ENCODE results near the gene ERGIC1. TPM values are rescaled to one million over a fixed set of nuclear protein-coding genes. Genes with fewer than 3 reads are reported as not detected.

The ERGIC1 gene
- total and polyA plus RNA-seq, 2 of the 13 experiments (the other 11 are each of a cell fraction or from before 2014, with no cell fraction given) = 78.5 to 184 TPM

DNA sequence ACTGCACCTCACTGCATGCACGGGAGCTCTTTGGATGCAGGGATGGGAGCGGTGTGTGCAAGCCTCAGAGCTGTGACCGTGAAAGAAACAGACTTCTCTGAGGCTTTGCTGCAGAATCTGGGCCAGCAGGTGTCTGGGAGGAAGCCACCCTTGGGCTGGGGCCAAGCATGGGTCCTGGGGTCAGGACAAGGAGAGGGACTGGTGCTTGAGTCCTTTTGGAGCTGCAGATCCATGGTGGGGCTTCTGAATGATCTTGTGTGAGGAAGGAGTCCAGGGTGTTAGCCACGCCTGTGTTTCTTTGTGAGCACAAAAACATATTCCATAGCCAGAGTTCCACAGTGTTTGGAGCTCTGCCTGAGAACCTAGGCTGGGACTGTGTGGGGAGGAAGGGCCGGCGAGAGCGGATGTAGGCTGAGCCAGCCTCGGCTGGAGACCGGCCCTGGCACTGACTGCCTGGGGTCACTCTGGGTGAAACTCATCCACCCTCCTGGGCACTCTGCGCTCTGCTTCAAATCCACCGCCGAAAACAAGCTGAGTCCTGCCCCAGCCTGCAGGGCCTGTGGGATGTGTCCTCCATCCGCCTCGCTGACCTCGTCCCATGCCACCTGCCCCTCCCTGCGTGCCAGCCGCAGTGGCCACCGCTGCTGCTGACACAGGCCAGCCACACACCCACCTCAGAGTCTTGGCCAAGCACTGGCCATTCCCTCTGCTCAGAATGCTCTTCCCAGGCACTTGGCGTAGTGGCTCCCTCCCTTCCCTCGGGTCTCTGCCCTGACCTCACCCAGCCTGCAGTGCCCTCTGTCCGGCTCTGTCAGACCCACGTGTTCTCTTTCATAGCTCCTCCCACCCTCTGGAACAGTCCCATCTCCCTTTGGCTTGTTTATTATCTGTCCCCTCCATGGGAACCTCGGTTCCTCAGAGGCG, 26.7 kb downstream of the ERGIC1 start:
- intact Hi-C loops (cut with micrococcal nuclease; ENCODE audit: unreplicated experiment) (no loop called here), in situ Hi-C loops (cut with HindIII; ENCODE audit: extremely low pct_ligation_motif_present, low pct_unique_long_range_greater_than_20kb) (no loop called here)
- H3K36me3 ChIP-seq (replicated peaks in 1 of 2; ENCODE audit: control insufficient read depth in 1 of 2, insufficient read depth in 2 of 2, low read length in 2 of 2) = peaks cover 1 to 18% of the 10 kb centered on the region in 2 experiments; a peak in 2 of 5 replicates
- H3K4me1 ChIP-seq (ENCODE audit: insufficient read depth, low read length) = peaks cover 87% of the 10 kb centered on the region
- H3K9me3 ChIP-seq (ENCODE audit: low read length) = no peaks in the 10 kb centered on the region
- WGBS (ENCODE audit: low lambda C conversion rate) = 91% methylated on average over 16 of the region's 24 CpGs
- peak overlapping the region; percentile 99 for H3K27ac ChIP-seq (ENCODE audit: extremely low read length, insufficient read depth, low read length)
- no peaks in the 10 kb centered on the region; the same call in 1 of the 2 replicates for H4K20me1 ChIP-seq (ENCODE audit: insufficient read depth, low read length)
- peak overlapping the region in 1 of 3 experiments; percentile 6; a peak in 1 of 6 replicates for H3K4me3 ChIP-seq (replicated peaks in 1 of 3; ENCODE audit: insufficient read depth in 1 of 3, low read depth in 2 of 3, low read length in 3 of 3)
- ATAC-seq = no peak
- H2AFZ ChIP-seq (ENCODE audit: low read length) = no peak overlapping the region
- peak overlapping the region; percentile 40; the same call in 1 of the 2 replicates for H3K9ac ChIP-seq (ENCODE audit: insufficient read depth, low read depth, low read length)
- no TSS peak for BruUV-seq (replicated peaks)
- no peak for DNase-seq (ENCODE audit: low spot score)
- peak overlapping the region; percentile 79 for H3K4me2 ChIP-seq (ENCODE audit: low read depth, low read length)
- ChIA-PET POLR2A (interaction anchor here (1.1 to 4.5 kb wide), 13 partner anchors 9 to 146 kb away, joined by 3 to 351 read pairs (median 16); partner anchors contain the start of genes DUSP1 and ERGIC1), CTCF (ENCODE audit: low intra/inter-chr PET ratio, low total read pairs) (interaction anchor here (1.4 kb wide), 1 partner anchor 146 kb away, joined by 4 read pairs; no protein-coding TSS in a partner anchor)
- peaks cover 61% of the 10 kb centered on the region for H3K79me2 ChIP-seq (ENCODE audit: insufficient read depth, low read length)
- FAIRE-seq = no peak
- no peaks in the 10 kb centered on the region for H3K27me3 ChIP-seq (ENCODE audit: control insufficient read depth in 1 of 2, insufficient read depth in 2 of 2, low read length in 2 of 2)
- TF ChIP-seq ZNF768 (CRISPR knock-in tag; IDR thresholded peaks at IDR 0.05) (peak; percentile 18; the same call in 1 of the 2 replicates), GABPB1 (CRISPR knock-in tag; IDR thresholded peaks at IDR 0.05) (no peak), PHB2 (IDR thresholded peaks at IDR 0.05; ENCODE audit: partially characterized antibody) (no peak), MYC (CRISPR knock-in tag; IDR thresholded peaks at IDR 0.05; ENCODE audit: borderline replicate concordance) (0 out of 2 replicates have a peak, but pooled peaks have one; percentile 24), RXRA (CRISPR knock-in tag; IDR thresholded peaks at IDR 0.05) (peak; percentile 17; the same call in 1 of the 2 replicates), HHEX (CRISPR knock-in tag; IDR thresholded peaks at IDR 0.05) (no peak)
- TF ChIP-seq, protein P1, sequence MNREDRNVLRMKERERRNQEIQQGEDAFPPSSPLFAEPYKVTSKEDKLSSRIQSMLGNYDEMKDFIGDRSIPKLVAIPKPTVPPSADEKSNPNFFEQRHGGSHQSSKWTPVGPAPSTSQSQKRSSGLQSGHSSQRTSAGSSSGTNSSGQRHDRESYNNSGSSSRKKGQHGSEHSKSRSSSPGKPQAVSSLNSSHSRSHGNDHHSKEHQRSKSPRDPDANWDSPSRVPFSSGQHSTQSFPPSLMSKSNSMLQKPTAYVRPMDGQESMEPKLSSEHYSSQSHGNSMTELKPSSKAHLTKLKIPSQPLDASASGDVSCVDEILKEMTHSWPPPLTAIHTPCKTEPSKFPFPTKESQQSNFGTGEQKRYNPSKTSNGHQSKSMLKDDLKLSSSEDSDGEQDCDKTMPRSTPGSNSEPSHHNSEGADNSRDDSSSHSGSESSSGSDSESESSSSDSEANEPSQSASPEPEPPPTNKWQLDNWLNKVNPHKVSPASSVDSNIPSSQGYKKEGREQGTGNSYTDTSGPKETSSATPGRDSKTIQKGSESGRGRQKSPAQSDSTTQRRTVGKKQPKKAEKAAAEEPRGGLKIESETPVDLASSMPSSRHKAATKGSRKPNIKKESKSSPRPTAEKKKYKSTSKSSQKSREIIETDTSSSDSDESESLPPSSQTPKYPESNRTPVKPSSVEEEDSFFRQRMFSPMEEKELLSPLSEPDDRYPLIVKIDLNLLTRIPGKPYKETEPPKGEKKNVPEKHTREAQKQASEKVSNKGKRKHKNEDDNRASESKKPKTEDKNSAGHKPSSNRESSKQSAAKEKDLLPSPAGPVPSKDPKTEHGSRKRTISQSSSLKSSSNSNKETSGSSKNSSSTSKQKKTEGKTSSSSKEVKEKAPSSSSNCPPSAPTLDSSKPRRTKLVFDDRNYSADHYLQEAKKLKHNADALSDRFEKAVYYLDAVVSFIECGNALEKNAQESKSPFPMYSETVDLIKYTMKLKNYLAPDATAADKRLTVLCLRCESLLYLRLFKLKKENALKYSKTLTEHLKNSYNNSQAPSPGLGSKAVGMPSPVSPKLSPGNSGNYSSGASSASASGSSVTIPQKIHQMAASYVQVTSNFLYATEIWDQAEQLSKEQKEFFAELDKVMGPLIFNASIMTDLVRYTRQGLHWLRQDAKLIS (CRISPR knock-in tag; IDR thresholded peaks at IDR 0.05) = no peak
- TF ChIP-seq, protein P2, sequence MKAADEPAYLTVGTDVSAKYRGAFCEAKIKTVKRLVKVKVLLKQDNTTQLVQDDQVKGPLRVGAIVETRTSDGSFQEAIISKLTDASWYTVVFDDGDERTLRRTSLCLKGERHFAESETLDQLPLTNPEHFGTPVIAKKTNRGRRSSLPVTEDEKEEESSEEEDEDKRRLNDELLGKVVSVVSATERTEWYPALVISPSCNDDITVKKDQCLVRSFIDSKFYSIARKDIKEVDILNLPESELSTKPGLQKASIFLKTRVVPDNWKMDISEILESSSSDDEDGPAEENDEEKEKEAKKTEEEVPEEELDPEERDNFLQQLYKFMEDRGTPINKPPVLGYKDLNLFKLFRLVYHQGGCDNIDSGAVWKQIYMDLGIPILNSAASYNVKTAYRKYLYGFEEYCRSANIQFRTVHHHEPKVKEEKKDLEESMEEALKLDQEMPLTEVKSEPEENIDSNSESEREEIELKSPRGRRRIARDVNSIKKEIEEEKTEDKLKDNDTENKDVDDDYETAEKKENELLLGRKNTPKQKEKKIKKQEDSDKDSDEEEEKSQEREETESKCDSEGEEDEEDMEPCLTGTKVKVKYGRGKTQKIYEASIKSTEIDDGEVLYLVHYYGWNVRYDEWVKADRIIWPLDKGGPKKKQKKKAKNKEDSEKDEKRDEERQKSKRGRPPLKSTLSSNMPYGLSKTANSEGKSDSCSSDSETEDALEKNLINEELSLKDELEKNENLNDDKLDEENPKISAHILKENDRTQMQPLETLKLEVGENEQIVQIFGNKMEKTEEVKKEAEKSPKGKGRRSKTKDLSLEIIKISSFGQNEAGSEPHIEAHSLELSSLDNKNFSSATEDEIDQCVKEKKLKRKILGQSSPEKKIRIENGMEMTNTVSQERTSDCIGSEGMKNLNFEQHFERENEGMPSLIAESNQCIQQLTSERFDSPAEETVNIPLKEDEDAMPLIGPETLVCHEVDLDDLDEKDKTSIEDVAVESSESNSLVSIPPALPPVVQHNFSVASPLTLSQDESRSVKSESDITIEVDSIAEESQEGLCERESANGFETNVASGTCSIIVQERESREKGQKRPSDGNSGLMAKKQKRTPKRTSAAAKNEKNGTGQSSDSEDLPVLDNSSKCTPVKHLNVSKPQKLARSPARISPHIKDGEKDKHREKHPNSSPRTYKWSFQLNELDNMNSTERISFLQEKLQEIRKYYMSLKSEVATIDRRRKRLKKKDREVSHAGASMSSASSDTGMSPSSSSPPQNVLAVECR (CRISPR knock-in tag; IDR thresholded peaks at IDR 0.05; ENCODE audit: borderline replicate concordance) = 0 out of 2 replicates have a peak, but pooled peaks have one; percentile 9
- TF ChIP-seq, protein P3, sequence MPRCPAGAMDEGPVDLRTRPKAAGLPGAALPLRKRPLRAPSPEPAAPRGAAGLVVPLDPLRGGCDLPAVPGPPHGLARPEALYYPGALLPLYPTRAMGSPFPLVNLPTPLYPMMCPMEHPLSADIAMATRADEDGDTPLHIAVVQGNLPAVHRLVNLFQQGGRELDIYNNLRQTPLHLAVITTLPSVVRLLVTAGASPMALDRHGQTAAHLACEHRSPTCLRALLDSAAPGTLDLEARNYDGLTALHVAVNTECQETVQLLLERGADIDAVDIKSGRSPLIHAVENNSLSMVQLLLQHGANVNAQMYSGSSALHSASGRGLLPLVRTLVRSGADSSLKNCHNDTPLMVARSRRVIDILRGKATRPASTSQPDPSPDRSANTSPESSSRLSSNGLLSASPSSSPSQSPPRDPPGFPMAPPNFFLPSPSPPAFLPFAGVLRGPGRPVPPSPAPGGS (CRISPR knock-in tag; IDR thresholded peaks at IDR 0.05) = no peak
